NT2/D1 (cell line): ENCODE measurements around the gene NTM.

Experiments used
- SUZ12 ChIP-seq: IDR thresholded peaks from 2 replicates; pipeline ENCODE4 v1.6.1; 2011; ENCODE audit not compliant: insufficient read length, insufficient read depth; ENCODE audit errors: extremely low read depth
- YY1 ChIP-seq: IDR thresholded peaks from 2 replicates; pipeline ENCODE4 v1.6.1; 2011; ENCODE audit not compliant: insufficient read length, insufficient read depth
- ZNF274 ChIP-seq: IDR thresholded peaks from 2 replicates; pipeline ENCODE4 v1.6.1; 2011; ENCODE audit warnings: mild to moderate bottlenecking, low read depth, low read length

DNA sequence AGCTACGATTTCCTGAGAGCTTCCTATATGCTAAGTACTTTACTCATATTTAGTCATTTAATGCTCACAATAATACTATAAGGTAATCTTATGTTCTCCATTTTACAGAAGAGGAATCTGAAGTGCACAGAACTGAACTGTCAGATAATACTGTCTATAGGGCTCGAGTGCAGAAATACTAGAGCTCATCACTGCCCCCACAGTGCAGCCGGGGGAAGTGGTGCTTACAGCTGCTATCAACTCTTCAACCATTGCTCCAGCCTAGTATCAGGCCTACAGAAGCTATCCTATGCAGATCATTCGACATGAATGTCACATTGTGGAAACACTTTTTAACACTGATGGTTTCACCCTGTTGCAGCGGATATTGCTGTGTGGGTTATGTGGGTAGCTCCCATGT, 929.9 kb downstream of the NTM start:
- TF ChIP-seq ZNF274 (no peak), YY1 (no peak), SUZ12 (no peak)
